ENCODE data around the gene GPRIN2. TPM values are rescaled to one million over a fixed set of nuclear protein-coding genes. Genes with fewer than 3 reads are reported as not detected.

Gene GPRIN2
- total and polyA plus RNA-seq, 2 of the 8 experiments (the other 6 are each of a cell fraction or from before 2014, with no cell fraction given), result 14.3 to 18.6 TPM

DNA sequence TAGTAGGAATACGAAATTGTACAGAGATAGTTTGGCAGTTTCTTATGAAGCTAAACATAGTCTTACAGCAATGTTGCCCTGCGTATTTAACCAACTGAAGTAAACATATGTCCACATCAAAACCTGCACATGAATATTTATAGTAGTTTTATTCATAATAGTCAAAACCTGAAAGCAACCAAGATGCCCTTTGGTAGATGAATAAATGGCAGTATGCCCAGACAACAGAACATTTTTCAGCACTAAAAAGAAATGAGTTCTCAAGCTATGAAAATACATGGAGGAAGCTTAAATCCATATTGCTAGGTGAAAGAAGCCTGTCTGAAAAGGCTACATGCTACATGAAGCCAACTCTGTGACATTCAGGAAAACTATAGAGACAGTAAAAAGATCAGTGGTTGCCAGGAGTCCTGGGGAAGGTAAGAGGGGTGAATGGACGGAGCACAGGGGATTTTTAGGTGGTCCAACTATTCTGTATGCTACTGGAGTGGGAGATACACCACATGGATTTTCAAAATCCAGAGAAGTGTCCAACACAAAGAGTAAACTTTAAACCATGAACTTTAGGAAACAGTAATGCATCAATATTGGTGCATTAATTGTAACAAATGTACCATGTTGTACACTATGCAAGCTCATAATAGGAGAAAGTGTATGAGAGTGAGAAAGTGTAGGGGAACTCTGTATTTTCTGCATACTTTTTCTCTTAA, 17.6 kb downstream of the GPRIN2 start:
- H2AK5ac ChIP-seq (ENCODE audit: low read depth, low read length), result no peak overlapping the region
- H4K91ac ChIP-seq (replicated peaks; ENCODE audit: insufficient read length, low read length), result no peak overlapping the region
- no peak overlapping the region for H3K4me2 ChIP-seq (ENCODE audit: insufficient read depth in 1 of 2, low read depth in 2 of 2, low read length in 2 of 2)
- no peak for FAIRE-seq
- no peak overlapping the region for H2AFZ ChIP-seq (ENCODE audit: low read length)
- H3K4me1 ChIP-seq (replicated peaks in 1 of 4; ENCODE audit: control insufficient read depth in 3 of 4, insufficient read depth in 4 of 4, low read length in 3 of 4), result peaks cover 13 to 16% (median 16%) of the 10 kb centered on the region in 4 experiments
- H2BK15ac ChIP-seq (ENCODE audit: low read length), result no peak overlapping the region
- H3K9me3 ChIP-seq (ENCODE audit: insufficient read depth in 2 of 2, low read depth in 1 of 2, low read length in 1 of 2), result no peaks in the 10 kb centered on the region
- peaks cover 0 to 2% of the 10 kb centered on the region in 2 experiments for H4K20me1 ChIP-seq (replicated peaks in 1 of 2; ENCODE audit: control insufficient read depth in 1 of 2, insufficient read depth in 2 of 2, low read length in 2 of 2)
- peaks cover 2% of the 10 kb centered on the region; the same call in 1 of the 2 replicates for H3K23me2 ChIP-seq (ENCODE audit: low read depth, low read length)
- H3K9ac ChIP-seq (replicated peaks in 1 of 4; ENCODE audit: extremely low read depth in 1 of 4, low read depth in 3 of 4, low read length in 3 of 4), result no peak overlapping the region
- H3K56ac ChIP-seq (replicated peaks; ENCODE audit: insufficient read length, low read depth, low read length), result no peak overlapping the region
- no peak overlapping the region for H4K5ac ChIP-seq (ENCODE audit: insufficient read length, low read depth, low read length)
- no peak overlapping the region for H4K8ac ChIP-seq (ENCODE audit: extremely low read depth, insufficient read depth, low read length)
- DNase-seq (ENCODE audit: low read depth in 1 of 2, low spot score in 2 of 2), result no peak
- no peak overlapping the region for H3K4ac ChIP-seq (replicated peaks; ENCODE audit: insufficient read length, low read depth, low read length)
- ChIA-PET POLR2A (ENCODE audit: partially characterized antibody) (interaction anchor here (0.8 to 1.2 kb wide), 3 partner anchors 14 to 18 kb away, joined by 3 to 4 read pairs (median 3); partner anchors contain the start of gene GPRIN2), CTCF (ENCODE audit: partially characterized antibody) (interaction anchor here (1.1 to 6.5 kb wide), 10 partner anchors 8 to 310 kb away, joined by 3 to 46 read pairs (median 4); partner anchors contain the start of gene GPRIN2)
- H2BK120ac ChIP-seq (replicated peaks; ENCODE audit: low read depth, low read length), result no peak overlapping the region
- H2BK12ac ChIP-seq (ENCODE audit: low read depth, low read length), result no peak overlapping the region
- H3K14ac ChIP-seq (ENCODE audit: insufficient read length), result no peak overlapping the region
- H3K4me3 ChIP-seq (ENCODE audit: extremely low read depth in 1 of 4, insufficient read depth in 2 of 4, low read depth in 3 of 4, low read length in 4 of 4), result no peak overlapping the region
- H3K36me3 ChIP-seq (ENCODE audit: control insufficient read depth in 2 of 4, insufficient read depth in 4 of 4, low read length in 3 of 4), result no peaks in the 10 kb centered on the region
- peaks cover 0 to 6% (median 1%) of the 10 kb centered on the region in 4 experiments; a peak in 4 of 7 replicates for H3K27me3 ChIP-seq (replicated peaks in 1 of 4; ENCODE audit: control insufficient read depth in 3 of 4, extremely low read depth in 1 of 4, insufficient read depth in 3 of 4, low read length in 3 of 4)
- no peaks in the 10 kb centered on the region for H3K79me1 ChIP-seq (ENCODE audit: low read depth, low read length)
- no peak overlapping the region for H2BK5ac ChIP-seq (ENCODE audit: low read depth, low read length)
- no peak overlapping the region for H3K23ac ChIP-seq (ENCODE audit: insufficient read length)
- H2BK20ac ChIP-seq (ENCODE audit: low read length), result no peak overlapping the region
- H3K27ac ChIP-seq (ENCODE audit: low read depth, low read length), result no peak overlapping the region
- no peak overlapping the region for H3K18ac ChIP-seq (ENCODE audit: extremely low read depth, low read length)
- WGBS, 2 experiments (ENCODE audit: extremely low coverage in 1 of 2, insufficient coverage in 1 of 2, insufficient read length in 1 of 2, insufficient replicate concordance in 2 of 2, low coverage in 1 of 2, low lambda C conversion rate in 2 of 2, missing lambda C conversion rate in 1 of 2), result 90% methylated on average over 3 of the region's 3 CpGs; no CpG with 5 or more reads in 1 of the 2 experiments
- H3K79me2 ChIP-seq (ENCODE audit: control insufficient read depth in 1 of 2, insufficient read depth in 2 of 2, low read length in 2 of 2), result no peaks in the 10 kb centered on the region
- TF ChIP-seq ATF2 (IDR thresholded peaks at IDR 0.05; ENCODE audit: low read length), result no peak
- TF ChIP-seq JUN (IDR thresholded peaks at IDR 0.05; ENCODE audit: low read depth, low read length), result no peak
- TF ChIP-seq RXRA (IDR thresholded peaks at IDR 0.05; ENCODE audit: insufficient read depth, low read depth, low read length), result no peak
- TF ChIP-seq RFX5 (IDR thresholded peaks at IDR 0.05; ENCODE audit: borderline replicate concordance, low read depth, low read length), result no peak
- TF ChIP-seq ASH2L (IDR thresholded peaks at IDR 0.05; ENCODE audit: low read length), result no peak
- TF ChIP-seq POU5F1 (IDR thresholded peaks at IDR 0.05; ENCODE audit: low read depth, low read length), result no peak
- TF ChIP-seq CHD2 (IDR thresholded peaks at IDR 0.05; ENCODE audit: low read length), result no peak
- TF ChIP-seq SP4 (IDR thresholded peaks at IDR 0.05; ENCODE audit: low read length), result no peak
- no peak for TF ChIP-seq TAF7 (optimal IDR thresholded peaks at IDR 0.05; ENCODE audit: borderline replicate concordance, low read depth, low read length)
- no peak for TF ChIP-seq FOSL1 (IDR thresholded peaks at IDR 0.05; ENCODE audit: insufficient read depth, low read depth, low read length)
- no peak for TF ChIP-seq SAP30 (IDR thresholded peaks at IDR 0.05; ENCODE audit: insufficient read depth, insufficient replicate concordance, low read length)
